HepG2 (cell line): ENCODE results near the gene NAA38. TPM values are rescaled to one million over a fixed set of nuclear protein-coding genes. Genes with fewer than 3 reads are reported as not detected.
A peak's percentile ranks its signal among the peaks of the same experiment; 100 is the strongest.

Experiments
- ATAC-seq: fragments of 200-7000 bp; cut with Tn5 transposase; 3 replicates; pipeline ENCODE4 v1.9.1; 2020; ENCODE audit warnings: mild to moderate bottlenecking, moderate library complexity
- BruUV-seq: library from RNA; stranded (reverse); fragments of 400-500 nt; replicated peaks from 2 replicates; lab custom pipeline; 2021; lab: Mats Ljungman, UMichigan
- CTCF ChIA-PET: fragments of 300-600 bp; formaldehyde crosslinking; extraction: SDS; loops from one replicate; lab custom pipeline; 2021; ENCODE audit warnings: low total read pairs, inconsistent platforms, low intra/inter-chr PET ratio; lab: Yijun Ruan, JAX
- POLR2A ChIA-PET: fragments of 350-600 bp; sonication (Branson Sonifier 250); formaldehyde crosslinking; loops from one replicate; lab custom pipeline; 2020; ENCODE audit warnings: antibody characterized with exemption, inconsistent platforms; lab: Yijun Ruan, JAX
- DNase-seq: peaks from one replicate; pipeline ENCODE4 v3.0.0-alpha.2; 2015; ENCODE audit warnings: low spot score
- FAIRE-seq: peaks from 3 replicates; lab custom pipeline; 2011; peaks lifted over from hg19 to GRCh38; lab: Jason Lieb, UNC
- H2AFZ ChIP-seq: one replicate; pipeline ENCODE4 v1.6.1; 2011; ENCODE audit warnings: low read length, inconsistent platforms
- H3K27ac ChIP-seq: fragments of 300-600 bp; 3 replicates; pipeline ENCODE4 v1.8.0; 2011; ENCODE audit warnings: mixed run types, mild to moderate bottlenecking, mixed read lengths, low read length, inconsistent platforms; ENCODE audit not compliant: insufficient read depth; ENCODE audit errors: extremely low read length
- H3K27me3 ChIP-seq, 2 experiments: fragments of 200-600 bp in 1 of 2; 2 replicates in 1 of 2; 3 replicates in 1 of 2; pipeline versions ENCODE4 v1.6.0 to v1.8.0; 2011; ENCODE audit warnings: low read length in 2 of 2, mild to moderate bottlenecking in 2 of 2, moderate library complexity in 2 of 2, inconsistent platforms in 1 of 2; ENCODE audit not compliant: insufficient read depth in 2 of 2, control insufficient read depth in 1 of 2
- H3K36me3 ChIP-seq, 2 experiments: fragments of 200-600 bp in 1 of 2; replicated peaks in 1 of 2; 2 replicates in 1 of 2; 3 replicates in 1 of 2; pipeline versions ENCODE4 v1.5.1 to v1.8.0; 2011; ENCODE audit warnings: low read length in 2 of 2, inconsistent platforms in 1 of 2; ENCODE audit not compliant: insufficient read depth in 2 of 2, control insufficient read depth in 1 of 2
- H3K4me1 ChIP-seq: 2 replicates; pipeline ENCODE4 v1.5.1; 2012; ENCODE audit warnings: low read length, inconsistent platforms; ENCODE audit not compliant: insufficient read depth
- H3K4me2 ChIP-seq: 2 replicates; pipeline ENCODE4 v1.6.0; 2011; ENCODE audit warnings: low read depth, low read length, inconsistent platforms
- H3K4me3 ChIP-seq, 3 experiments: fragments of 200-600 bp in 1 of 3; sonication (generic), shearing (Covaris generic) in 1 of 3; replicated peaks in 1 of 3; 2 replicates each; pipeline ENCODE4 v1.5.1; 2011 to 2016; ENCODE audit warnings: low read length in 3 of 3, inconsistent platforms in 2 of 3, low read depth in 2 of 3, mild to moderate bottlenecking in 2 of 3, control low read depth in 1 of 3, mixed read lengths in 1 of 3; ENCODE audit not compliant: insufficient read depth in 1 of 3
- H3K79me2 ChIP-seq: one replicate; pipeline ENCODE4 v1.6.1; 2011; ENCODE audit warnings: low read length, inconsistent platforms; ENCODE audit not compliant: insufficient read depth
- H3K9ac ChIP-seq: 2 replicates; pipeline ENCODE4 v1.6.0; 2011; ENCODE audit warnings: mild to moderate bottlenecking, low read depth, low read length, inconsistent platforms; ENCODE audit not compliant: insufficient read depth
- H3K9me3 ChIP-seq: 2 replicates; pipeline ENCODE4 v1.5.1; 2012; ENCODE audit warnings: mild to moderate bottlenecking, low read length
- H4K20me1 ChIP-seq: 2 replicates; pipeline ENCODE4 v1.6.0; 2011; ENCODE audit warnings: inconsistent platforms, mild to moderate bottlenecking, low read length, moderate library complexity; ENCODE audit not compliant: insufficient read depth
- AGO1 ChIP-seq: fragments of 200-400 bp; formaldehyde crosslinking; IDR thresholded peaks from 2 replicates; pipeline ENCODE4 v1.6.1; 2017; ENCODE audit warnings: mild to moderate bottlenecking, low read depth, low read length, moderate library complexity; ENCODE audit not compliant: poor library complexity, severe bottlenecking
- CHCHD3 ChIP-seq: sonication (generic); formaldehyde crosslinking; IDR thresholded peaks from 2 replicates; pipeline ENCODE4 v1.8.0; 2022; ENCODE audit warnings: mild to moderate bottlenecking, missing genetic modification reagents, moderate library complexity
- CHD4 ChIP-seq: fragments of 200-600 bp; sonication (generic); IDR thresholded peaks from 2 replicates; pipeline ENCODE4 v1.7.0; 2017; ENCODE audit warnings: mild to moderate bottlenecking, low read length, borderline replicate concordance
- RBAK ChIP-seq: sonication (generic); formaldehyde crosslinking; IDR thresholded peaks from 2 replicates; pipeline ENCODE4 v1.5.1; 2020; ENCODE audit warnings: mild to moderate bottlenecking, missing genetic modification reagents
- REXO4 ChIP-seq: sonication (generic); formaldehyde crosslinking; IDR thresholded peaks from 2 replicates; pipeline ENCODE4 v1.8.0; 2022; ENCODE audit warnings: missing genetic modification reagents, mild to moderate bottlenecking, borderline replicate concordance
- ZNF180 ChIP-seq: sonication (generic); formaldehyde crosslinking; IDR thresholded peaks from 2 replicates; pipeline ENCODE4 v1.4.0; 2020; ENCODE audit warnings: low read depth, missing genetic modification reagents, borderline replicate concordance
- WGBS: methylation state at CpG from one replicate; pipeline ENCODE4 v1.1.6; 2017; ENCODE audit warnings: low lambda C conversion rate; 5-methylcytosine and 5-hydroxymethylcytosine counted together
- in situ Hi-C: cut with HindIII; loops from 2 replicates; pipeline ENCODE4 v1.10.0; 2017; ENCODE audit warnings: low pct_unique_long_range_greater_than_20kb; ENCODE audit not compliant: extremely low pct_ligation_motif_present
- intact Hi-C: fragments of 100-400 bp; cut with micrococcal nuclease; formaldehyde crosslinking; loops from one replicate; pipeline ENCODE4 v1.10.0; 2022; ENCODE audit not compliant: unreplicated experiment
- polyA plus RNA-seq, 8 experiments: library from polyadenylated mRNA; depleted of rRNA in 3 of 8; stranded (reverse) in 7 of 8; unstranded in 1 of 8; fragments of >200 nt; fragmentation: Illumina TruSeq in 4 of 8; extraction: Trizol in 4 of 8; gene quantifications; 2 replicates each; pipeline versions ENCODE4 v1.2.1 to v1.2.3, GENCODE V29; 2011 to 2016; ENCODE audit warnings: low read depth in 4 of 8, missing spikeins in 1 of 8, mixed read lengths in 1 of 8; ENCODE audit not compliant: insufficient read depth in 1 of 8
- total RNA-seq, 5 experiments: library from RNA; depleted of rRNA; stranded (reverse); fragments of >200 nt; fragmentation: Illumina TruSeq; extraction: Trizol; gene quantifications; 2 replicates each; pipeline ENCODE4 v1.2.3, GENCODE V29; 2016; ENCODE audit warnings: low read depth in 1 of 5
- TF ChIP-seq, protein P1 (sequence below): sonication (generic); formaldehyde crosslinking; IDR thresholded peaks from 2 replicates; pipeline ENCODE4 v1.8.0; 2022; ENCODE audit warnings: missing genetic modification reagents, low read depth, mild to moderate bottlenecking, borderline replicate concordance
- TF ChIP-seq, protein P2 (sequence below): sonication (generic); formaldehyde crosslinking; IDR thresholded peaks from 2 replicates; pipeline ENCODE4 v1.4.0; 2020; ENCODE audit warnings: missing genetic modification reagents

The NAA38 gene
- total and polyA plus RNA-seq, 2 of the 13 experiments (the other 11 are each of a cell fraction or from before 2014, with no cell fraction given), result 46.9 to 91.6 TPM

DNA sequence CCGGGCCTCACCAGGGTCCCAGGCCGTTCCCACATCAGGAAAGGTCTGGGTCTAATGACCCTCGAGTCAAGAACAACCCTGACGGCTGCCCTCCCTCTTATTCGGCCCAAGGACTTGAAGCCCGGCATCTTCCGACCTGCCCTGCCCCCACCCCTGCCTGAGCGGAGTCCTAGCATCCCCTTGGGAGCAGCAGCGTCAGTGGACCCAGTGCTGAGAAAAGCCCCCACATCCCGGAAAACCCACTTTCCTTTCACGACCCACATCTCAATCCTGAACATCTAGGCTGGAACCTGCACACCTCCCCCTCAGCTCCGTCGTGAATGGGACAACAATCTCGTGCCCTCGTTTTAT is 1.7 kb downstream of the NAA38 start:
- ATAC-seq (no peak), DNase-seq (no peak), FAIRE-seq (no peak)
- Histone ChIP-seq H3K36me3 (peaks cover 10 to 24% of the 10 kb centered on the region in 2 experiments; a peak in 4 of 5 replicates), H3K9me3 (no peaks in the 10 kb centered on the region), H3K4me2 (peak overlapping the region; percentile 98), H4K20me1 (peaks cover 7% of the 10 kb centered on the region), H2AFZ (no peak overlapping the region), H3K4me3 (peak overlapping the region in 1 of 3 experiments; percentile 83; a peak in 2 of 6 replicates), H3K9ac (no peak overlapping the region), H3K27me3 (no peaks in the 10 kb centered on the region; a peak in 1 of 5 replicates)
- CTCF ChIA-PET, result interaction anchor here (3.3 kb wide), 1 partner anchor 33 kb away, joined by 9 read pairs; no protein-coding TSS in a partner anchor
- intact Hi-C loops, result loop anchor here (2.0 kb wide), 1 partner anchor 19 kb away; no protein-coding TSS in a partner anchor
- 84% methylated on average over 15 of the region's 15 CpGs for WGBS
- TF ChIP-seq, protein P1, sequence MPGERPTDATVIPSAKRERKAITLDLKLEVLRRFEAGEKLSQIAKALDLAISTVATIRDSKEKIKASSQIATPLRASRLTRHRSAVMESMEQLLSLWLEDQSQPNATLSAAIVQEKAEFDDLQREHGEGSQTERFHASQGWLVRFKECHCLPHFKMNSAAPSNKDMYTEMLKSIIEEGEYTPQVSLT (CRISPR knock-in tag), result no peak
- TF ChIP-seq REXO4, result no peak
- TF ChIP-seq, protein P2, sequence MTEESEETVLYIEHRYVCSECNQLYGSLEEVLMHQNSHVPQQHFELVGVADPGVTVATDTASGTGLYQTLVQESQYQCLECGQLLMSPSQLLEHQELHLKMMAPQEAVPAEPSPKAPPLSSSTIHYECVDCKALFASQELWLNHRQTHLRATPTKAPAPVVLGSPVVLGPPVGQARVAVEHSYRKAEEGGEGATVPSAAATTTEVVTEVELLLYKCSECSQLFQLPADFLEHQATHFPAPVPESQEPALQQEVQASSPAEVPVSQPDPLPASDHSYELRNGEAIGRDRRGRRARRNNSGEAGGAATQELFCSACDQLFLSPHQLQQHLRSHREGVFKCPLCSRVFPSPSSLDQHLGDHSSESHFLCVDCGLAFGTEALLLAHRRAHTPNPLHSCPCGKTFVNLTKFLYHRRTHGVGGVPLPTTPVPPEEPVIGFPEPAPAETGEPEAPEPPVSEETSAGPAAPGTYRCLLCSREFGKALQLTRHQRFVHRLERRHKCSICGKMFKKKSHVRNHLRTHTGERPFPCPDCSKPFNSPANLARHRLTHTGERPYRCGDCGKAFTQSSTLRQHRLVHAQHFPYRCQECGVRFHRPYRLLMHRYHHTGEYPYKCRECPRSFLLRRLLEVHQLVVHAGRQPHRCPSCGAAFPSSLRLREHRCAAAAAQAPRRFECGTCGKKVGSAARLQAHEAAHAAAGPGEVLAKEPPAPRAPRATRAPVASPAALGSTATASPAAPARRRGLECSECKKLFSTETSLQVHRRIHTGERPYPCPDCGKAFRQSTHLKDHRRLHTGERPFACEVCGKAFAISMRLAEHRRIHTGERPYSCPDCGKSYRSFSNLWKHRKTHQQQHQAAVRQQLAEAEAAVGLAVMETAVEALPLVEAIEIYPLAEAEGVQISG (CRISPR knock-in tag), result peak; percentile 5; the same call in 1 of the 2 replicates
- TF ChIP-seq CHCHD3, result no peak
- TF ChIP-seq AGO1, result no peak
- no peak for TF ChIP-seq CHD4
- no peak for TF ChIP-seq ZNF180 (CRISPR knock-in tag)
- TF ChIP-seq RBAK, result no peak
- TF ChIP-seq, all 625 proteins: peak for 1
- peaks cover 36% of the 10 kb centered on the region for H3K4me1 ChIP-seq
- in situ Hi-C loops, result loop anchor here (5.0 kb wide), 1 partner anchor 42 kb away; no protein-coding TSS in a partner anchor
- POLR2A ChIA-PET, result interaction anchor here (3.1 kb wide), 2 partner anchors 12 to 20 kb away, joined by 95 to 104 read pairs; partner anchors contain the start of gene KDM6B
- H3K27ac ChIP-seq, result no peak overlapping the region
- BruUV-seq, result no TSS peak
- H3K79me2 ChIP-seq, result peaks cover 8% of the 10 kb centered on the region
